A549 (cell line): Measurements from ENCODE around the gene ITIH3.

Experiments
- KDM1A ChIP-seq: fragments of 200-600 bp; sonication (generic); IDR thresholded peaks from 2 replicates; pipeline ENCODE4 v1.6.1; 2016; ENCODE audit warnings: low read depth, mild to moderate bottlenecking
- MYC ChIP-seq: IDR thresholded peaks from 2 replicates; pipeline ENCODE4 v1.6.1; 2012; ENCODE audit warnings: mild to moderate bottlenecking, inconsistent platforms, low read length, improper control_type of control experiment, borderline replicate concordance
- POLR2A ChIP-seq: IDR thresholded peaks from 2 replicates; pipeline ENCODE4 v1.6.1; 2012; ENCODE audit warnings: mild to moderate bottlenecking, low read length
- TF ChIP-seq, protein P1 (sequence below): fragments of >200 bp; sonication (Bioruptor Twin); formaldehyde crosslinking; IDR thresholded peaks from 3 replicates; pipeline ENCODE4 v1.5.1; 2016

DNA sequence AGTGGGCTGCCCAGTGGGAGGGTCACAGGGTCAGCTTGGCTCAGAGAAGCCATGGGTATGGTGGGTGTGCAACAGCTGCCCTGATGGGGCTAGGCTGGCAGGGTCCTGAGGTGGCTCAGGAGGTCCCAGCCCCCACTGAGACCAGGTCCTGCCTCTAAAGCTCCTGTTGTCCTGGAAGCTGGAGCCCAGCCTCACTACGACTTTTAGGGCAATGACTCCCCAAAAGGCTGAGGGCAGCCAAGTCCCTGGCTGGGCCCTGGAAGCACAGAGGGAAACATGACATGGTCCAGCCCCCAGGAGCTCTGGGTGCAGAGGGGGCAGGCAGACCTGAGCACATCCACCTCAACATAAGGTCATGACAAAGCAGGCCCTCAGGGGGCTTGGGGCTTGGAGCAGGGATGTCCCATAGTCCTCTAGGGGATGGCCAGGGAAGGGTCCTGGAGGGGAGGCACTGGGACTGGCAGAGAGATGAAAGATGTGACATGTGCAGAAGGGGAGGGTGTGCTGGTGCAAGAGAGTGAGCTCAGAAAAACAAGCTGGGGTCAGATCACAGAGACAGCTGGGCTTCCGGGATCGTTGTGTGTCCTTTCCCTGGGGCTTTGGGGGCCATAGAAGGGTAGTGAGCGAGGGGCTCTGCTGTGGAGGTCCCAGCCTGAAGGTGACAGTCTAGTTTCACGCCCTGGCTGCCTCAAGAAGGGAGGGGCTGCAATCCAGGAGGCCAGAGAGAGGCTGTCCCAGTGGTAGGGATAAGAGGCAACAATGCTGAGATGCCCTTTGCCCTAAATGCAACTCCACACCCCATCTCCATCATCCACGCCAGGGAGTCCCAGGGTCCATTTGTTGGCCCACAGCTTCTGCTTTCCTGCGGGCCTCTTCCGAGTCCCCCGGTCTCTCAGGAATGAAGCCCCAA is 639 bp upstream of the ITIH3 start:
- TF ChIP-seq, protein P1, sequence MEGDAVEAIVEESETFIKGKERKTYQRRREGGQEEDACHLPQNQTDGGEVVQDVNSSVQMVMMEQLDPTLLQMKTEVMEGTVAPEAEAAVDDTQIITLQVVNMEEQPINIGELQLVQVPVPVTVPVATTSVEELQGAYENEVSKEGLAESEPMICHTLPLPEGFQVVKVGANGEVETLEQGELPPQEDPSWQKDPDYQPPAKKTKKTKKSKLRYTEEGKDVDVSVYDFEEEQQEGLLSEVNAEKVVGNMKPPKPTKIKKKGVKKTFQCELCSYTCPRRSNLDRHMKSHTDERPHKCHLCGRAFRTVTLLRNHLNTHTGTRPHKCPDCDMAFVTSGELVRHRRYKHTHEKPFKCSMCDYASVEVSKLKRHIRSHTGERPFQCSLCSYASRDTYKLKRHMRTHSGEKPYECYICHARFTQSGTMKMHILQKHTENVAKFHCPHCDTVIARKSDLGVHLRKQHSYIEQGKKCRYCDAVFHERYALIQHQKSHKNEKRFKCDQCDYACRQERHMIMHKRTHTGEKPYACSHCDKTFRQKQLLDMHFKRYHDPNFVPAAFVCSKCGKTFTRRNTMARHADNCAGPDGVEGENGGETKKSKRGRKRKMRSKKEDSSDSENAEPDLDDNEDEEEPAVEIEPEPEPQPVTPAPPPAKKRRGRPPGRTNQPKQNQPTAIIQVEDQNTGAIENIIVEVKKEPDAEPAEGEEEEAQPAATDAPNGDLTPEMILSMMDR = no peak
- TF ChIP-seq KDM1A (no peak), POLR2A (no peak), MYC (no peak)
